GM19328 (cell line): Measurements from ENCODE around the gene GRM7.

ENCODE experiments used
- ATAC-seq: cut with Tn5 transposase; IDR thresholded peaks from one replicate; pipeline ENCODE4 v1.9.1; 2021; ENCODE audit warnings: mild to moderate bottlenecking, moderate library complexity; ENCODE audit not compliant: unreplicated experiment

GRM7 gene

GRCh38 chr3:7632305-7632704 is 771.4 kb downstream of the GRM7 start:
- no peak for ATAC-seq

DNA sequence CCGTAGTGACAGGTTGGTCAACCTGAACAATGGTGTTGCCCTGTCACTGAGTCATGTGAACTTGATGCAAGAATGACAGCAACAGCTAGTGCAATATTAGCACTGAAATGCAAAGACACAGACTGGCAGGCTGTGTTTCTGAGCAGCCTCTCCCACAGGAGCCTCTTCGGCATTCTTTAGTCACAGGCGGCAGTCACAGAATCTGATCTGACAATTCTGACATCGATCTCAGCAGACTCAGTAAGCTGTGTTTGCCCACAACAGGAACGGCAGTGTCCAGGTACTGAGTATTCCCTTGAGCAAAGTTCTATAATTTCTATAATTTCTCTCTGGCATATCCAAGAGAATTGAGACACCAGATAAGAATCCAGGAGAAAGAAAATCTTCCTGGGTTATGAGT is 776.8 kb downstream of the GRM7 start:
- no peak for ATAC-seq

DNA sequence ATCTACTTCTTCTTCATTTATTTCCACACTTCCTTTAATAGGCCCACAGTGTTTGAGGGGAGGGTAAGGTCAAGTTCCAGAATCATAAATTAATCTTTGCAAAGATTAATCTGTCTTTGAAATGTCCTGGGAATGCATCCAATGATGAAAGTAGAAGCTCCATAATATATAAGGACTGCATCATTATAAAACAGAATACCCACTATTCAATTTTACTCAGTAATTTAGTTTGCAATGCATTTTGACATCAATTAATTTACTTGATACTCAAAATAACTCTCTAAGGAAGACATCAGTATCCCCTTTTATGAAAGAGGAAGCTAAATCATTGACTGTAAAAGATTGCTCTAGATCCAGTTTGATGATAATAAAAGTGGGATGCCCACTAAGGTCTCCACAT is 777.2 kb downstream of the GRM7 start:
- no peak for ATAC-seq

- no peak for ATAC-seq
These were observed 779.9 kb downstream of the GRM7 start for GRCh38 chr3:7640787-7641186.

DNA sequence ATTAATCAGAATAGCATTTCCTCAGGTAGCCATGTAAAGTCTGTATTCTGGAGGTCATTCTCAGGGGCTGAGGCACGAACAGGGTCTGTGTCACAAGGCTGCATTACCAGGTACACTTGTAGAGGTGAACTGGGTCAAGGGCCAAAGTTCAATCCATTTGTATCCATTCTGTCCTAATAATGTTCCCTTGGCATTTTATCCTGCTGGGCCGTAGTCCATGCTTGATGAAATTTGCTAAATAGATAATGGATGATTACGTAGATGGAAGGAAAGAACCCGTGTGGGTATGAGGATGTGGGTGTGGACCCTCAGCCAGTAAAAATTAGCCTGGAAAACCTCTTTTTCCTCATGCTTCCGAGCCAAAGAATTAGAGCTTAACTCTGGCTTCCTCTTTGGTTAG is 785.9 kb downstream of the GRM7 start:
- ATAC-seq = no peak

GRCh38 chr3:7650466-7650865 is 789.6 kb downstream of the GRM7 start:
- no peak for ATAC-seq

GRCh38 chr3:7651274-7651673 is 790.4 kb downstream of the GRM7 start:
- ATAC-seq = no peak

GRCh38 chr3:7657214-7658112 is 796.5 kb downstream of the GRM7 start:
- ATAC-seq = no peak

GRCh38 chr3:7658294-7658693 is 797.4 kb downstream of the GRM7 start:
- no peak for ATAC-seq

- ATAC-seq = no peak
These were observed 798.2 kb downstream of the GRM7 start for GRCh38 chr3:7659079-7659478.

DNA sequence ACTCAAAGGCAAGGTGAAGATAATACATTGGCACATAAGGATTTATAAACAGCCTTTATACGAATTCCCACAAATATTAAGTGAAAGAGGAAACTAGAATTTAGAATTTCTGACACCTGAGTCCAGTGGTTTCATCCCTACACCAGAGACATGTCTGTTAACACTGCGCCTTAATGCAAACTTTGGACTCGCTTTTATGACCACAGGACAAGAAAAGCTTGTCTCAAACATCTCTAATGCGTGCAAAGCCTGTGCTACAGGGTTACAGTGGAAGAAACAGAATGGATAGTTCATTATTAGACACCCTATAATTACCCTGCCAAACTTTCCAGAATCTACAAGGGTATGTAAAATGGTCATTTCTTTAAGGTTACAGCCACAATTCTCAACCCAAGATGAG is 802.9 kb downstream of the GRM7 start:
- ATAC-seq = no peak

DNA sequence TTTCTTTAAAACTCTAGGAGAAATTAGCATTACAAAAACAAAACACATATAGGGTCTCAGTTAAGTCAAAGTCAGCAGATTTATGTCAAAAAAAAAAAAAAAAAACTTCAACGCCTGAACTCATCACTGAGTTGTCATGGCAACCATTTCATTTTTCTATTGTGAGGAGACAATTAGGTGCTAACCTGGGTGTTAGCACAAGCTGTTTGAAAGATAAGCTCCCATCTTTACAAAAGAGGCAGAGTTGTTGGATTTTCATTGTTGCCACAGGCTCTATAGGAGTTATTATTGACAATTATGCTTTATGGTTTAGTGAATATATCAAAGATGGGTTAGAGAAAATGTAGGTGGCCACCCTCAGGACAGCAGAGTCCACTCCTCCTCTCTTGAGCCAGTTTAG is 806.9 kb downstream of the GRM7 start:
- ATAC-seq = no peak

GRCh38 chr3:7669641-7670040 is 808.7 kb downstream of the GRM7 start:
- no peak for ATAC-seq

- ATAC-seq = no peak
These were observed 817.6 kb downstream of the GRM7 start for GRCh38 chr3:7678521-7678920.

GRCh38 chr3:7682822-7683229 is 821.9 kb downstream of the GRM7 start:
- ATAC-seq = no peak

GRCh38 chr3:7683426-7683825 is 822.5 kb downstream of the GRM7 start:
- ATAC-seq = no peak

DNA sequence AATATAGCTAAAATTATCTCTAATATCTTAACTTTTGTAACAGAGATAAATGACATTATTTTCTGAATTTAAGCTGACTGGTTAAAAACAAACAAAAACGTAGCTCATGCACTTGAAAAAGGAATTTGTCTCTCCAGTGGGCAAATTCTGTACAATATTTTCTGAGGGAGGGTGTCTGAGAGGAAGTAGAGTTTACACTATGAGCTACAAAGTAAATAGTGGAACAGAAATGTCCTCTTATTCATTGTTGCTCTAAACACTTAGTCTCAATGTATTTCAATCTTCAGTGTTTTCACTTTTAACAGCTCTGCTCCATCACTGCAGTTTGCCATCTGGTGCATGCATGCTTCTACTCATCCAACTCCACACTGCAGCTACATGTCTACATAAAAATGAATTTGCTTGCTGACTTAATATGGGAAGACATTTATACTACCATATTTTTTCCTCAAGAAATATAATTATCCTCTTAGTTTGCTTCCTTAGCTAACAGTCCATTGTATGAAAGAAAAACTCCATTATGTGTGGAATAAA is 823.3 kb downstream of the GRM7 start:
- ATAC-seq = no peak

- no peak for ATAC-seq
These were observed 826.7 kb downstream of the GRM7 start for GRCh38 chr3:7687428-7688147.

DNA sequence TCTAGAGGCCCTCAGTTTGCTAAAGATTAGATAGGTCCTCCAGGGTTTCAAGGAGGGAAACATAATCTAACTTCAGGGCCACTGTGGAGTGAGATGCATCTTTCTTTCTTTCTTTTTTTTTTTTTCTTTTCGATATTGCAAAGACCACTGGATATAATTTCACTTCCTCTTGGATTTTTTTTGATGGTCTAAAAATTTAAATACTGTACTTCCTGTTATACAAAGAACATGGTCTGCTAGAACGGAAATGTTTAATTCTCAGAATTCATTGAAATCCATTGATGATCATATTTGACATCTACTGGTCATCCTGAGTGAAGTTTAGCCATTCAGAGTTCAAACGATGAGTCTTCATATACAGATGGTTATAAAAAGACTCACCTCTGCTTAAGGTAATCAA is 832.0 kb downstream of the GRM7 start:
- ATAC-seq = no peak

- no peak for ATAC-seq
These were observed 833.1 kb downstream of the GRM7 start for GRCh38 chr3:7693976-7694375.

GRCh38 chr3:7695049-7695448 is 834.1 kb downstream of the GRM7 start:
- no peak for ATAC-seq

DNA sequence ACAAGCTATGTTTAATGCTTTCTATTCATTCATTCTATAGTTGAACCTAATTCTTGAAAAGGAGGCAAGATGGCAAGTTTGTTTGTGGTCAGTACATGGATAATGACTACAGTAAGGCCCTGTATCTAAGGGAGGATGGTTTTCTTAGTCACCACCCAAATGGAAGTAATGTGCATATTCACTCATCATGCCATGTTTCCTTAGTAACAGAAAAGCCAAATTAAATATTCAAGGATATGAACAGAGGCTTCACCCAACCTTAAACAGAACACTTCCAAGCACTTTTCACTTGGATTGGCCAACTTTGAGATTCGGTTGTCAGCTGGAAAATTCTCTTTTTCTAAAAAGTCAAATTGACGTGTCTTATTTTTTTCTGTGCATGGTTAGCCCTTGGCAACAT is 835.4 kb downstream of the GRM7 start:
- ATAC-seq = no peak
